Hair follicular keratinocyte (primary cell): ENCODE data around the gene OCIAD1. TPM values are rescaled to one million over a fixed set of nuclear protein-coding genes. Genes with fewer than 3 reads are reported as not detected.

Experiments
- total RNA-seq: library from RNA; depleted of rRNA; stranded (reverse); fragments of >200 nt; gene quantifications from 2 replicates; pipeline ENCODE4 v1.2.3, GENCODE V29; 2015

OCIAD1 gene, protein sequence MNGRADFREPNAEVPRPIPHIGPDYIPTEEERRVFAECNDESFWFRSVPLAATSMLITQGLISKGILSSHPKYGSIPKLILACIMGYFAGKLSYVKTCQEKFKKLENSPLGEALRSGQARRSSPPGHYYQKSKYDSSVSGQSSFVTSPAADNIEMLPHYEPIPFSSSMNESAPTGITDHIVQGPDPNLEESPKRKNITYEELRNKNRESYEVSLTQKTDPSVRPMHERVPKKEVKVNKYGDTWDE
- 102 and 118 TPM in 2 replicates for total RNA-seq

DNA sequence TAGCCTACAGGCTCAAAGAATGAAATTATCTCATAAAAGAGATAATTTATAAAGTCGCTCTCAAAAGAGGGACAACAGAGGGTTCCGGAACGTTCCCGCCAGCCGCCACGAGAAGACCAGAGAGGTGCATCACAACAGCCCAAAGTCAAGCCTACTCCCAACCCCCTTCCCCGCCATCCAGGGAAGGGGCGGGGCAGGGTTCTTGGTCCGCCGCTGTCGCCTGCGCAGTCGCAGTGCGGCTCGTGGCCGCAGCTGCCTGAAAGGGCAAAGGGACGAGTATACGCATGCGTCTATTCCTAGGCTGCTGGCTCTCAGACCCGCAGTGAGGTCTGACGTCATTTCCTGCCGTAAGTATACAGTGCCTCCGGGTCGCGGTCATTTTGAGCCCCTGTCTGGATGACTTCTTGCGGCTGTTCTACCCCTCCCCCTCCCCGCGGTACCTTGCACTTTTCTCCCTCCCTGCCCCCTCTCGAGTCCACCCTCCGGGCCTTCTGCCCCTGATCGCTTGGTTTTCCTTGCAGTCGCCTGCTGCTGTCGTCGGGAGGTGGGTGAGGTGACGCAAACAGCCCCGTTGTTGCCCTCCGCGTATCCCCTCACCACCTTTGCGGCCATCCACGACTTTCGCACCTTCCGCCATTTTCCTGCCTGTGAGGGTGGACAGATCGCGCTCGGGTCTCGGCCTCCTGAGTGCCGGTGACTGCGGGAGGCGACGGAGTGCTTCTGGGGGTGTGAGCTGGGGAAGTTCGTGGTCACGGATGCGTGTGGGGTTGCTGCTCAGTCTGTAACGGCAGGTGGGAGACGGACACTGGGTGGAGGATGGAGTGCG, at the start of gene OCIAD1:
TSS of gene OCIAD1 (plus strand) at position 383 of the 826 bp plus-strand sequence. CDS start 1,537 bp downstream, outside the sequence.

DNA sequence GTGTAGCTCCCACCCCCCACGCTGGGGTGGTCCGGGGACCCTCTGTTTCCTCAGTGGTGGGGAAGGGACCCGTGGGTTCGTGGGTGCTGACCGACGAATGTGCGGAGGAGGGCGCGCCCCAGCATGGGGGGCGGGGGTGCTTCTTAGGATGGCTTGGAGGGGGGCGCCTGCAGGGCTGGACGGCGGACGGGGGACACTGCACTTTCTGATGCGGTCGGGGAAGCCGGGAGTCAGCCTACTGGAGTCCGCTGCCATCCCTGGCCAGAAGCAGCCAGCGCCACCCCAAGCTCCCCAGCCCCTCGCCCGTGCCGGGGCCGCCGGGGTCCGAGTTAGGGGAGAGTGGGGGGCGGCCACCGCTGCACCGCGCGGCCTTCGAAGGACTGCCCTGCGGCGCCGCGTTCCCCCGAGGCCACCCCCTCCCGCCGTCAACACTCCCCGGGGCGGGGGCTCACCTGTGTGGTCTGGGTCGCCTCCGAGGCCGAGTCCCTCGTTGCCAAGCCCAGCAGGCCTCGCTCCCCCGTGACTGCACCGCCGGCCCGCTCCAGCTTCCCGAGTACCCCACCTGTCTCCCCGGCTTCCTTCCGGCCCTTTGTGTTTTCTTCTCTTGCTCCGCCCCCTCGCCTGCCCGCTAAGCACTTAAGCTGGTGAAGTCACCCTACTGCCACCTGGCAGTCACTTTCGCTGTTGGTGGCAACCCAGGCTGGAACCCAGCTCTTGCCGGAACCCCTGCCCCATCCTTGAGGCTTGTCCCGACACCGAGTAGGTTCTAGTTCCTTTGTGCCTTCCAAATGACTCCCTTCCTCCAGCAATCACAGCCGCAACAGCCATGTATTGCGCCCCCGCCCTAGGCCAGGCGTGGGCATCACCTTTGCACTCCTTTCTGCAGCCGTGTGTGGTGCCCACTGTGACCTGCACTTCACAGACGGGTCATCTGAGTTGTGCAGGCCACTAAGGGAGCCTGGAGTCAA, 75.6 kb downstream of the OCIAD1 start, which contains the start of gene OCIAD2:
TSS of gene OCIAD2 (minus strand) at position 569 of the 968 bp plus-strand sequence. CDS start 2,225 bp downstream, outside the sequence.

Other genes with a start within 250 kb of the OCIAD1 start
- 34.9 and 46.4 TPM in 2 replicates for gene FRYL, start 50.8 kb upstream of the OCIAD1 start, total RNA-seq
- gene OCIAD2, start 75.7 kb downstream of the OCIAD1 start, total RNA-seq, result 150 and 201 TPM in 2 replicates
- gene CWH43, start 155.2 kb downstream of the OCIAD1 start, total RNA-seq, result 9.3 and 14.8 TPM in 2 replicates